ENCODE results near the gene DHRS7C.

The DHRS7C gene

DNA sequence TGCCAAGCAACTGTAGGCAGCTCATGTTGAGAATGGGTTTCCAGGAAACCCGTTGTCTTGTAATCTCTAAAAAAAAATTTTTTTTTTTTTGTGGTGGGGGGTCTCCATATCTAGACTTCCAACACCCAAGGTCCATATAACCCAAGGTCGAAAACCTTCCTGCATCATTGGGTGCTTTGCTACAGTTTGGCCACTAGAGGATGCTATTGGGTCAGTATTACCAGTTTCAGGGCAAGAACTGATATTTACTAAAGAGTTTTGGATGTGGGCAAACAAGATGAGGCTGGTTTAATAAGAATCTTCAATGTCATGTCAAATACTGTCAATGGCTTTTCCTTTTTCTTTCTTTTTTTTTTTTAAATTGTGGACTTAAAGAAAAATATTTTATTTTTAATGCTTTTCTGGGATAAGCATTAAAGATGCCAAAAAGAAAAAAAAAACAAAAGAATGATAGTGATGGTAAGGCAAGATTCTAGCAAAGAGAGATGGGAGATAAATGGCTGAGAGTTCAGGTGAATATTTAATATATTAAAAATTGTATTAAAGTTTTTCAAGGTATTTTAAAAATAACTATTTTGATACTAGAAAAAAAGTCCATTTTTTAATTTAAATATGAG, 62.2 kb downstream of the DHRS7C start:
- ChIA-PET POLR2A (ENCODE audit: low non-redundant PET) (no interaction called here), CTCF (interaction anchor here (0.7 to 1.4 kb wide), 14 partner anchors 10 to 1561 kb away, joined by 3 to 7 read pairs (median 3); partner anchors contain the start of gene DHRS7C)
- peak; percentile 73 for DNase-seq (ENCODE audit: low spot score)
- H3K27ac ChIP-seq, result no peak overlapping the region
- TF ChIP-seq, protein P1, sequence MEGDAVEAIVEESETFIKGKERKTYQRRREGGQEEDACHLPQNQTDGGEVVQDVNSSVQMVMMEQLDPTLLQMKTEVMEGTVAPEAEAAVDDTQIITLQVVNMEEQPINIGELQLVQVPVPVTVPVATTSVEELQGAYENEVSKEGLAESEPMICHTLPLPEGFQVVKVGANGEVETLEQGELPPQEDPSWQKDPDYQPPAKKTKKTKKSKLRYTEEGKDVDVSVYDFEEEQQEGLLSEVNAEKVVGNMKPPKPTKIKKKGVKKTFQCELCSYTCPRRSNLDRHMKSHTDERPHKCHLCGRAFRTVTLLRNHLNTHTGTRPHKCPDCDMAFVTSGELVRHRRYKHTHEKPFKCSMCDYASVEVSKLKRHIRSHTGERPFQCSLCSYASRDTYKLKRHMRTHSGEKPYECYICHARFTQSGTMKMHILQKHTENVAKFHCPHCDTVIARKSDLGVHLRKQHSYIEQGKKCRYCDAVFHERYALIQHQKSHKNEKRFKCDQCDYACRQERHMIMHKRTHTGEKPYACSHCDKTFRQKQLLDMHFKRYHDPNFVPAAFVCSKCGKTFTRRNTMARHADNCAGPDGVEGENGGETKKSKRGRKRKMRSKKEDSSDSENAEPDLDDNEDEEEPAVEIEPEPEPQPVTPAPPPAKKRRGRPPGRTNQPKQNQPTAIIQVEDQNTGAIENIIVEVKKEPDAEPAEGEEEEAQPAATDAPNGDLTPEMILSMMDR (conservative IDR thresholded peaks at IDR 0.05; ENCODE audit: low read depth), result peak; percentile 98

- no peak for DNase-seq (ENCODE audit: low spot score)
- H3K27ac ChIP-seq, result no peak overlapping the region
- ChIA-PET POLR2A (ENCODE audit: low non-redundant PET) (no interaction called here), CTCF (interaction anchor here (0.7 to 1.2 kb wide), 13 partner anchors 10 to 1562 kb away, joined by 3 to 7 read pairs (median 3); partner anchors contain the start of gene DHRS7C)
- TF ChIP-seq, protein P1 (conservative IDR thresholded peaks at IDR 0.05; ENCODE audit: low read depth), result no peak
Observed at GRCh38 chr17:9728564-9728963, 62.8 kb downstream of the DHRS7C start.

DNA sequence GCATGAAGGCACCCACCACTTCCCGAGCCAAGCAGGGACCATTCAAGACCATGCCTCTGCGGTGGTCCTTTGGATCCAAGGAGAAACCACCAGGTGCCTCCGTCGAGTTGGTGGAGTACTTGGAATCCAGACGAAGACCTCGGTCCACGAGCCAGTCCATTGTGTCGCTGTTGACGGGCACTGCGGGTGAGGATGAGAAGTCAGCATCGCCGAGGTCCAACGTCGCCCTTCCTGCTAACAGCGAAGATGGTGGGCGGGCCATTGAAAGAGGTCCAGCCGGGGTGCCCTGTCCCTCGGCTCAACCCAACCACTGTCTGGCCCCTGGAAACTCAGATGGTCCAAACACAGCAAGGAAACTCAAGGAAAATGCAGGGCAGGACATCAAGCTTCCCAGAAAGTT, 63.4 kb downstream of the DHRS7C start:
- ChIA-PET CTCF (interaction anchor here (0.9 to 1.2 kb wide), 3 partner anchors 18 to 499 kb away, joined by 3 to 7 read pairs (median 3); no protein-coding TSS in a partner anchor), POLR2A (ENCODE audit: low non-redundant PET) (no interaction called here)
- TF ChIP-seq, protein P1 (conservative IDR thresholded peaks at IDR 0.05; ENCODE audit: low read depth), result no peak
- no peak for DNase-seq (ENCODE audit: low spot score)
- H3K27ac ChIP-seq, result no peak overlapping the region

DNA sequence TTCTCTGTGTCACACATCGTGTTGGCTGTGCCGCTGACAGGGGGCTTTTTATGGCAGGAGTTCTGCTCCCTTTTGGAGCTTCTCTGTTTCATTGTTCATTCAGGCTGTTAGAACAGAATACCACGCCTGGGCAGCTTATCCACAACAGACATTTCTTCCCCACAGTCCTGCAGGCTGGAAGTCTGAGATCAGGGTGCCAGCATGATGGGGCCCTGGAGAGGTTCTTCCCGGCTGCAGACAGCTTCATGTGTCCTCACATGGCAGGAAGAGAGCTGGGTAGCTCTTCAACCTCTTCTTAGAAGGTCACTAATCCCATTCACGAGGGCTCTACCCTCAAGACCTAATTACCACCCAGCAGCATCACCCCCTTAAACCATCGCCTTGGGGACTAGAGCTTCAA, 65.1 kb downstream of the DHRS7C start:
- H3K27ac ChIP-seq, result no peak overlapping the region
- TF ChIP-seq, protein P1 (conservative IDR thresholded peaks at IDR 0.05; ENCODE audit: low read depth), result no peak
- DNase-seq (ENCODE audit: low spot score), result no peak
- CTCF ChIA-PET, result interaction anchor here (0.7 to 1.3 kb wide), 2 partner anchors 80 to 414 kb away, joined by 3 to 5 read pairs; partner anchors contain the start of gene USP43
- POLR2A ChIA-PET (ENCODE audit: low non-redundant PET), result no interaction called here

DNA sequence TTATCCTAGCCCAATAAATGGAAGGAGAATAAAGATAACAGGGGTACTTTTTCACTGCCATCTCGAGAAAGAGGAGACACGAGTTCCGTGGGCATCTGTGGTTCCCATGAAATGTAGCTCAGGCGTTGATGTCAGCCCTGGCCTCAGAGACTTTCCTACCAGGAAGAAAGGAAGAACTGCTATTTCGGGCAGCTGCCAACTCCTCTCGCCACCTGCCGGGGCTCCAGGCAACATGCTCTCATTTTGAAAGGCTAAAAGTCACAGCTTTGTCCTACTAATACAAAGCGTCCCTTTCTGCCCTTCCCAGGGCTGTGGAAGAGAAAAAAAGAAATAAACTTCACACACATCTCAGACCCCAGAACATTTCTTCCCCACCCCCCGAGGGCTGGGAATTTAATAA, 65.8 kb downstream of the DHRS7C start:
- CTCF ChIA-PET, result interaction anchor here (0.6 to 1.3 kb wide), 4 partner anchors 80 to 893 kb away, joined by 3 to 5 read pairs (median 3); partner anchors contain the start of gene USP43
- no peak overlapping the region for H3K27ac ChIP-seq
- TF ChIP-seq, protein P1 (conservative IDR thresholded peaks at IDR 0.05; ENCODE audit: low read depth), result no peak
- DNase-seq (ENCODE audit: low spot score), result no peak
- POLR2A ChIA-PET (ENCODE audit: low non-redundant PET), result no interaction called here
